ENCODE data around the gene FMNL1. TPM values are rescaled to one million over a fixed set of nuclear protein-coding genes. Genes with fewer than 3 reads are reported as not detected.
A peak's percentile ranks its signal among the peaks of the same experiment; 100 is the strongest.

The FMNL1 gene
- total and polyA plus RNA-seq, 4 donors = 1.5 to 7.4 (median 4.8) TPM

- TF ChIP-seq CTCF (IDR thresholded peaks at IDR 0.05; ENCODE audit: low read depth, low read length, missing input control) (no peak), HNF4G (IDR thresholded peaks at IDR 0.05) (no peak), JUND (IDR thresholded peaks at IDR 0.05) (no peak), FOXA1 (IDR thresholded peaks at IDR 0.05) (peak; percentile 22), SP1 (IDR thresholded peaks at IDR 0.05) (peak; percentile 45), YY1 (IDR thresholded peaks at IDR 0.05) (no peak), TAF1 (conservative IDR thresholded peaks at IDR 0.05) (no peak), NR2F2 (IDR thresholded peaks at IDR 0.05) (no peak), RAD21 (IDR thresholded peaks at IDR 0.05) (peak in 1 of 2 donors; percentile 25), EGR1 (IDR thresholded peaks at IDR 0.05; ENCODE audit: low read depth in 2 of 2) (peak; percentile 33 to 34), RXRA (IDR thresholded peaks at IDR 0.05) (no peak), GABPA (IDR thresholded peaks at IDR 0.05 in 1 of 2, conservative IDR thresholded peaks at IDR 0.05 in 1 of 2) (no peak), REST (IDR thresholded peaks at IDR 0.05) (peak; percentile 7)
- H3K27ac ChIP-seq (ENCODE audit: low read depth in 1 of 2, low read length in 2 of 2) = peak overlapping the region; percentile 54 to 60
- no peaks in the 10 kb centered on the region for H3K27me3 ChIP-seq (ENCODE audit: control insufficient read depth in 4 of 4, insufficient read depth in 4 of 4, low read length in 3 of 4)
- WGBS = under 1% methylated on average over 61 of the region's 61 CpGs
- H3K4me1 ChIP-seq (ENCODE audit: control insufficient read depth in 4 of 4, insufficient read depth in 4 of 4, low read length in 3 of 4) = peaks cover 5 to 14% (median 9%) of the 10 kb centered on the region in 4 donors
- no peaks in the 10 kb centered on the region for H3K9me3 ChIP-seq (ENCODE audit: control insufficient read depth in 4 of 4, low read length in 3 of 4)
- no peaks in the 10 kb centered on the region for H3K36me3 ChIP-seq (ENCODE audit: control insufficient read depth in 4 of 4, insufficient read depth in 3 of 4, low read depth in 1 of 4, low read length in 3 of 4)
- DNase-seq (ENCODE audit: low spot score) = peak; percentile 75
- H3K4me3 ChIP-seq (ENCODE audit: low read depth in 1 of 3, low read length in 3 of 3) = peak overlapping the region; percentile 5 to 66 (median 48)
- H3K9ac ChIP-seq (ENCODE audit: low read depth in 1 of 2, low read length in 2 of 2) = no peak overlapping the region
Measured at GRCh38 chr17:45247429-45248131, 25.9 kb downstream of the FMNL1 start.

- peak overlapping the region in 2 of 3 donors; percentile 48 to 66 for H3K4me3 ChIP-seq (ENCODE audit: low read depth in 1 of 3, low read length in 3 of 3)
- H3K9me3 ChIP-seq (ENCODE audit: control insufficient read depth in 4 of 4, low read length in 3 of 4) = no peaks in the 10 kb centered on the region
- no peak overlapping the region for H3K9ac ChIP-seq (ENCODE audit: low read depth in 1 of 2, low read length in 2 of 2)
- no peaks in the 10 kb centered on the region for H3K36me3 ChIP-seq (ENCODE audit: control insufficient read depth in 4 of 4, insufficient read depth in 3 of 4, low read depth in 1 of 4, low read length in 3 of 4)
- TF ChIP-seq FOXA2 (IDR thresholded peaks at IDR 0.05) = no peak
- TF ChIP-seq ATF3 (IDR thresholded peaks at IDR 0.05) = no peak
- TF ChIP-seq RAD21 (IDR thresholded peaks at IDR 0.05) = no peak
- no peak for TF ChIP-seq REST (IDR thresholded peaks at IDR 0.05)
- no peak for TF ChIP-seq EGR1 (IDR thresholded peaks at IDR 0.05; ENCODE audit: low read depth in 2 of 2)
- H3K27me3 ChIP-seq (ENCODE audit: control insufficient read depth in 4 of 4, insufficient read depth in 4 of 4, low read length in 3 of 4) = no peaks in the 10 kb centered on the region
- no peak for DNase-seq (ENCODE audit: low spot score)
- 28% methylated on average over 39 of the region's 39 CpGs for WGBS
- H3K4me1 ChIP-seq (ENCODE audit: control insufficient read depth in 4 of 4, insufficient read depth in 4 of 4, low read length in 3 of 4) = peaks cover 5 to 14% (median 9%) of the 10 kb centered on the region in 4 donors
- H3K27ac ChIP-seq (ENCODE audit: low read depth in 1 of 2, low read length in 2 of 2) = peak overlapping the region; percentile 54 to 60
Measured at GRCh38 chr17:45248132-45248957, 26.7 kb downstream of the FMNL1 start.

Measured in liver (tissue), 9 donors.